Retinal pigment epithelial cell (primary cell): ENCODE measurements around the gene GNAI3.

Experiments
- DNase-seq: peaks from one replicate; pipeline ENCODE4 v3.0.0-alpha.2; 2010; ENCODE audit warnings: low read depth
- H3K4me3 ChIP-seq: 2 replicates; pipeline ENCODE4 v1.5.1; 2011; ENCODE audit warnings: mild to moderate bottlenecking, low read length, control low read depth, moderate library complexity
- CTCF ChIP-seq: conservative IDR thresholded peaks from 2 replicates; pipeline ENCODE4 v1.5.1; 2011; ENCODE audit warnings: low read depth, low read length, control low read depth, inconsistent platforms

The GNAI3 gene

GRCh38 chr1:109565241-109565640 is 16.8 kb downstream of the GNAI3 start:
- H3K4me3 ChIP-seq, result no peak overlapping the region
- DNase-seq, result no peak
- no peak for TF ChIP-seq CTCF

- H3K4me3 ChIP-seq, result no peak overlapping the region
- TF ChIP-seq CTCF, result no peak
- no peak for DNase-seq
These were observed 18.6 kb downstream of the GNAI3 start for GRCh38 chr1:109566982-109567381.

- no peak for DNase-seq
- no peak overlapping the region for H3K4me3 ChIP-seq
- TF ChIP-seq CTCF, result no peak
These were observed 19.7 kb downstream of the GNAI3 start for GRCh38 chr1:109567877-109568672.

- H3K4me3 ChIP-seq, result no peak overlapping the region
- DNase-seq, result no peak
These were observed 20.9 kb downstream of the GNAI3 start for GRCh38 chr1:109569323-109569722.

GRCh38 chr1:109570414-109570813 is 22.0 kb downstream of the GNAI3 start:
- no peak overlapping the region for H3K4me3 ChIP-seq
- TF ChIP-seq CTCF, result no peak
- DNase-seq, result peak; percentile 11

More at GRCh38 chr1:109569323-109569722, 20.9 kb downstream of the GNAI3 start:
- no peak for TF ChIP-seq CTCF

GRCh38 chr1:109573785-109574184 is 25.4 kb downstream of the GNAI3 start:
- TF ChIP-seq CTCF, result no peak
- H3K4me3 ChIP-seq, result no peak overlapping the region
- no peak for DNase-seq

GRCh38 chr1:109578947-109579443 is 30.6 kb downstream of the GNAI3 start:
- no peak for TF ChIP-seq CTCF
- no peak overlapping the region for H3K4me3 ChIP-seq
- no peak for DNase-seq
